ENCODE data around the gene DNAH5.

The DNAH5 gene

GRCh38 chr5:13658761-13659160 is 285.7 kb downstream of the DNAH5 start:
- CTCF ChIA-PET, result no interaction called here
- TF ChIP-seq CTCF (IDR thresholded peaks at IDR 0.05; ENCODE audit: control extremely low read depth, extremely low read depth, low read depth, missing control alignments), result no peak
- no peak for DNase-seq (ENCODE audit: extremely low spot score)
- POLR2A ChIA-PET, result no interaction called here

GRCh38 chr5:13658152-13658551 is 286.3 kb downstream of the DNAH5 start:
- CTCF ChIA-PET, result no interaction called here
- POLR2A ChIA-PET, result no interaction called here

GRCh38 chr5:13653709-13654108 is 290.8 kb downstream of the DNAH5 start:
- ChIA-PET POLR2A (no interaction called here), CTCF (interaction anchor here (2.5 kb wide), 1 partner anchor 10 kb away, joined by 10 read pairs; no protein-coding TSS in a partner anchor)
- TF ChIP-seq CTCF (IDR thresholded peaks at IDR 0.05; ENCODE audit: control extremely low read depth, extremely low read depth, low read depth, missing control alignments), result no peak
- DNase-seq (ENCODE audit: extremely low spot score), result no peak

More at GRCh38 chr5:13658152-13658551, 286.3 kb downstream of the DNAH5 start:
- no peak for TF ChIP-seq CTCF (IDR thresholded peaks at IDR 0.05; ENCODE audit: control extremely low read depth, extremely low read depth, low read depth, missing control alignments)
- DNase-seq (ENCODE audit: extremely low spot score), result no peak

GRCh38 chr5:13649656-13650055 is 294.8 kb downstream of the DNAH5 start:
- no peak for TF ChIP-seq CTCF (IDR thresholded peaks at IDR 0.05; ENCODE audit: control extremely low read depth, extremely low read depth, low read depth, missing control alignments)
- ChIA-PET POLR2A (no interaction called here), CTCF (interaction anchor here (2.0 kb wide), 1 partner anchor 11 kb away, joined by 5 read pairs; no protein-coding TSS in a partner anchor)

GRCh38 chr5:13648822-13649221 is 295.7 kb downstream of the DNAH5 start:
- CTCF ChIA-PET, result interaction anchor here (1.2 to 2.0 kb wide), 2 partner anchors 9 to 12 kb away, joined by 3 to 5 read pairs; no protein-coding TSS in a partner anchor
- TF ChIP-seq CTCF (IDR thresholded peaks at IDR 0.05; ENCODE audit: control extremely low read depth, extremely low read depth, low read depth, missing control alignments), result no peak
- POLR2A ChIA-PET, result no interaction called here
- no peak for DNase-seq (ENCODE audit: extremely low spot score)

More at GRCh38 chr5:13649656-13650055, 294.8 kb downstream of the DNAH5 start:
- no peak for DNase-seq (ENCODE audit: extremely low spot score)

- TF ChIP-seq CTCF (IDR thresholded peaks at IDR 0.05; ENCODE audit: control extremely low read depth, extremely low read depth, low read depth, missing control alignments), result no peak
- POLR2A ChIA-PET, result no interaction called here
Measured at GRCh38 chr5:13643734-13644133, 300.8 kb downstream of the DNAH5 start.

More at GRCh38 chr5:13643734-13644133, 300.8 kb downstream of the DNAH5 start:
- DNase-seq (ENCODE audit: extremely low spot score), result no peak
- CTCF ChIA-PET, result interaction anchor here (1.2 to 3.1 kb wide), 2 partner anchors 10 to 17 kb away, joined by 3 to 10 read pairs; no protein-coding TSS in a partner anchor

All from GM10248 (cell line).